H1 (cell line): ENCODE data around the gene WDR64. TPM values are rescaled to one million over a fixed set of nuclear protein-coding genes. Genes with fewer than 3 reads are reported as not detected.
A peak's percentile ranks its signal among the peaks of the same experiment; 100 is the strongest.

Source experiments
- CTCF ChIA-PET: fragments of 300-600 bp; sonication (Branson Sonifier 250); formaldehyde crosslinking; loops from one replicate; lab custom pipeline; 2021; ENCODE audit not compliant: partially characterized antibody; lab: Charles Lee
- POLR2A ChIA-PET: fragments of 300-600 bp; sonication (Branson Sonifier 250); formaldehyde crosslinking; loops from one replicate; lab custom pipeline; 2021; ENCODE audit warnings: inconsistent platforms; ENCODE audit not compliant: partially characterized antibody; lab: Charles Lee
- DNase-seq, 2 experiments: peaks; one replicate each; pipeline versions ENCODE4 v3.0.0 to v3.0.0-alpha.2; 2010 to 2022; ENCODE audit warnings: low spot score in 2 of 2, low read depth in 1 of 2, mixed read lengths in 1 of 2
- FAIRE-seq: peaks from 2 replicates; lab custom pipeline; 2011; peaks lifted over from hg19 to GRCh38; lab: Jason Lieb, UNC
- H2AFZ ChIP-seq: 2 replicates; pipeline ENCODE4 v1.8.1; 2012; ENCODE audit warnings: low read length, inconsistent platforms
- H2AK5ac ChIP-seq: 2 replicates; pipeline ENCODE4 v1.6.1; 2013; ENCODE audit warnings: low read depth, low read length
- H2BK120ac ChIP-seq: replicated peaks from 2 replicates; pipeline ENCODE3; 2013; ENCODE audit warnings: low read depth, low read length, inconsistent platforms
- H2BK12ac ChIP-seq: 2 replicates; pipeline ENCODE4 v1.6.1; 2013; ENCODE audit warnings: low read depth, low read length
- H2BK15ac ChIP-seq: 2 replicates; pipeline ENCODE4 v1.6.1; 2013; ENCODE audit warnings: low read length
- H2BK20ac ChIP-seq: 2 replicates; pipeline ENCODE4 v1.6.1; 2013; ENCODE audit warnings: low read length
- H2BK5ac ChIP-seq: 2 replicates; pipeline ENCODE4 v1.6.1; 2013; ENCODE audit warnings: low read depth, low read length
- H3K14ac ChIP-seq: 2 replicates; pipeline ENCODE4 v1.6.1; 2013; ENCODE audit warnings: inconsistent platforms; ENCODE audit not compliant: insufficient read length
- H3K18ac ChIP-seq: 2 replicates; pipeline ENCODE4 v1.6.1; 2013; ENCODE audit warnings: low read length; ENCODE audit errors: extremely low read depth
- H3K23ac ChIP-seq: 2 replicates; pipeline ENCODE4 v1.6.1; 2013; ENCODE audit warnings: inconsistent platforms; ENCODE audit not compliant: insufficient read length
- H3K23me2 ChIP-seq: 2 replicates; pipeline ENCODE4 v1.6.1; 2013; ENCODE audit warnings: low read depth, low read length
- H3K27ac ChIP-seq: 2 replicates; pipeline ENCODE4 v1.6.1; 2011; ENCODE audit warnings: low read depth, low read length, inconsistent platforms
- H3K27me3 ChIP-seq, 4 experiments: replicated peaks in 1 of 4; 1 replicate in 1 of 4; 2 replicates in 3 of 4; pipeline versions ENCODE4 v1.6.1 to v1.8.1; 2011 to 2013; ENCODE audit warnings: low read length in 3 of 4, mild to moderate bottlenecking in 3 of 4, inconsistent platforms in 2 of 4, mixed read lengths in 2 of 4, moderate library complexity in 1 of 4; ENCODE audit not compliant: control insufficient read depth in 3 of 4, insufficient read depth in 3 of 4; ENCODE audit errors: extremely low read depth in 1 of 4
- H3K36me3 ChIP-seq, 4 experiments: 2 replicates each; pipeline versions ENCODE4 v1.6.1 to v1.8.1; 2011 to 2013; ENCODE audit warnings: mild to moderate bottlenecking in 4 of 4, low read length in 3 of 4, moderate library complexity in 2 of 4, control low read depth in 1 of 4, inconsistent platforms in 1 of 4; ENCODE audit not compliant: insufficient read depth in 4 of 4, control insufficient read depth in 2 of 4
- H3K4ac ChIP-seq: replicated peaks from 2 replicates; pipeline ENCODE3; 2013; ENCODE audit warnings: low read length, low read depth, mixed read lengths, inconsistent platforms; ENCODE audit not compliant: insufficient read length
- H3K4me1 ChIP-seq, 4 experiments: replicated peaks in 1 of 4; 1 replicate in 1 of 4; 2 replicates in 3 of 4; pipeline versions ENCODE4 v1.6.1 to v1.8.1; 2011 to 2013; ENCODE audit warnings: low read length in 3 of 4, inconsistent platforms in 2 of 4, mixed read lengths in 1 of 4; ENCODE audit not compliant: insufficient read depth in 4 of 4, control insufficient read depth in 3 of 4
- H3K4me2 ChIP-seq, 2 experiments: 2 replicates each; pipeline versions ENCODE4 v1.6.1 to v1.8.1; 2011 to 2013; ENCODE audit warnings: low read depth in 2 of 2, low read length in 2 of 2, control low read depth in 1 of 2, inconsistent platforms in 1 of 2, mild to moderate bottlenecking in 1 of 2; ENCODE audit not compliant: insufficient read depth in 1 of 2
- H3K4me3 ChIP-seq, 4 experiments: fragments of 200-600, 300-600 bp in 1 of 4; sonication (generic), shearing (Covaris generic), sonication (Bioruptor Twin) in 1 of 4; 2 replicates each; pipeline versions ENCODE4 v1.5.1 to v1.8.1; 2011 to 2016; ENCODE audit warnings: low read length in 4 of 4, low read depth in 3 of 4, control low read depth in 2 of 4, inconsistent platforms in 2 of 4, mild to moderate bottlenecking in 2 of 4, mixed read lengths in 1 of 4, moderate library complexity in 1 of 4; ENCODE audit not compliant: insufficient read depth in 2 of 4; ENCODE audit errors: extremely low read depth in 1 of 4
- H3K56ac ChIP-seq: replicated peaks from 2 replicates; pipeline ENCODE3; 2013; ENCODE audit warnings: low read depth, mild to moderate bottlenecking, mixed read lengths, low read length, inconsistent platforms; ENCODE audit not compliant: insufficient read length
- H3K79me1 ChIP-seq: 2 replicates; pipeline ENCODE4 v1.6.1; 2013; ENCODE audit warnings: low read depth, low read length, control low read depth
- H3K79me2 ChIP-seq, 2 experiments: 2 replicates each; pipeline versions ENCODE4 v1.6.1 to v1.8.1; 2012 to 2013; ENCODE audit warnings: low read length in 2 of 2, mild to moderate bottlenecking in 2 of 2, inconsistent platforms in 1 of 2; ENCODE audit not compliant: insufficient read depth in 2 of 2, control insufficient read depth in 1 of 2
- H3K9ac ChIP-seq, 4 experiments: replicated peaks in 1 of 4; 1 replicate in 1 of 4; 2 replicates in 3 of 4; pipeline versions ENCODE4 v1.6.1 to v1.8.1; 2011 to 2013; ENCODE audit warnings: low read depth in 3 of 4, low read length in 3 of 4, control low read depth in 2 of 4, mild to moderate bottlenecking in 2 of 4, moderate library complexity in 2 of 4, inconsistent platforms in 1 of 4; ENCODE audit errors: extremely low read depth in 1 of 4
- H3K9me3 ChIP-seq, 2 experiments: 2 replicates each; pipeline versions ENCODE4 v1.6.1 to v1.8.1; 2012 to 2013; ENCODE audit warnings: mild to moderate bottlenecking in 2 of 2, moderate library complexity in 2 of 2, control low read depth in 1 of 2, inconsistent platforms in 1 of 2, low read depth in 1 of 2, low read length in 1 of 2, mixed read lengths in 1 of 2; ENCODE audit not compliant: insufficient read depth in 2 of 2
- H4K20me1 ChIP-seq, 2 experiments: replicated peaks in 1 of 2; 2 replicates each; pipeline versions ENCODE3 to v1.8.1; 2011 to 2013; ENCODE audit warnings: inconsistent platforms in 2 of 2, low read length in 2 of 2, mild to moderate bottlenecking in 1 of 2; ENCODE audit not compliant: insufficient read depth in 2 of 2, control insufficient read depth in 1 of 2
- H4K5ac ChIP-seq: 2 replicates; pipeline ENCODE4 v1.6.1; 2013; ENCODE audit warnings: low read length, low read depth, mixed read lengths, inconsistent platforms; ENCODE audit not compliant: insufficient read length
- H4K8ac ChIP-seq: 2 replicates; pipeline ENCODE4 v1.8.0; 2013; ENCODE audit warnings: mild to moderate bottlenecking, moderate library complexity, low read length, inconsistent platforms; ENCODE audit not compliant: insufficient read depth; ENCODE audit errors: extremely low read depth
- H4K91ac ChIP-seq: replicated peaks from 2 replicates; pipeline ENCODE3; 2013; ENCODE audit warnings: low read length, mixed read lengths, inconsistent platforms; ENCODE audit not compliant: insufficient read length
- CHD1 ChIP-seq: IDR thresholded peaks from 2 replicates; pipeline ENCODE4 v1.6.1; 2012; ENCODE audit warnings: low read depth, low read length, improper control_type of control experiment
- CHD2 ChIP-seq: IDR thresholded peaks from 2 replicates; pipeline ENCODE4 v1.6.1; 2012; ENCODE audit warnings: low read length, improper control_type of control experiment
- GTF2F1 ChIP-seq: IDR thresholded peaks from 2 replicates; pipeline ENCODE4 v1.6.1; 2012; ENCODE audit warnings: low read depth, low read length, improper control_type of control experiment, borderline replicate concordance
- HDAC2 ChIP-seq, 2 experiments: fragments of 300-600 bp in 1 of 2; sonication (generic) in 1 of 2; IDR thresholded peaks; 2 replicates each; pipeline ENCODE4 v1.6.1; 2011 to 2012; ENCODE audit warnings: low read depth in 2 of 2, low read length in 2 of 2, mild to moderate bottlenecking in 2 of 2, moderate library complexity in 2 of 2, borderline replicate concordance in 1 of 2, inconsistent platforms in 1 of 2
- MAFK ChIP-seq: IDR thresholded peaks from 2 replicates; pipeline ENCODE4 v1.6.1; 2012; ENCODE audit warnings: low read depth, mild to moderate bottlenecking, improper control_type of control experiment, low read length
- NRF1 ChIP-seq: IDR thresholded peaks from 2 replicates; pipeline ENCODE4 v1.6.1; 2011; ENCODE audit warnings: mild to moderate bottlenecking, low read depth, low read length, improper control_type of control experiment
- PHF8 ChIP-seq: fragments of 200-600 bp; sonication (generic); conservative IDR thresholded peaks from 2 replicates; pipeline ENCODE4 v1.7.1; 2012; ENCODE audit warnings: low read depth, mild to moderate bottlenecking, inconsistent platforms, low read length, moderate library complexity
- RXRA ChIP-seq: IDR thresholded peaks from 2 replicates; pipeline ENCODE4 v1.6.1; 2011; ENCODE audit warnings: low read depth, mild to moderate bottlenecking, low read length, moderate library complexity; ENCODE audit not compliant: insufficient read depth
- SRF ChIP-seq: IDR thresholded peaks from 2 replicates; pipeline ENCODE4 v1.6.1; 2011; ENCODE audit warnings: mild to moderate bottlenecking, low read depth, low read length, moderate library complexity
- TEAD4 ChIP-seq: IDR thresholded peaks from 2 replicates; pipeline ENCODE4 v1.6.1; 2012; ENCODE audit warnings: low read depth, low read length, inconsistent platforms, mixed read lengths
- YY1 ChIP-seq: IDR thresholded peaks from 2 replicates; pipeline ENCODE4 v1.6.1; 2011; ENCODE audit warnings: low read depth, mild to moderate bottlenecking, low read length
- WGBS, 2 experiments: shearing (Covaris generic) in 1 of 2; methylation state at CpG; one replicate each; pipeline versions ENCODE4 v1.1.6 to v1.1.7; 2013 to 2015; ENCODE audit warnings: low lambda C conversion rate in 2 of 2, mixed read lengths in 2 of 2, inconsistent platforms in 1 of 2, low coverage in 1 of 2, missing lambda C conversion rate in 1 of 2; ENCODE audit not compliant: insufficient replicate concordance in 2 of 2, insufficient coverage in 1 of 2, insufficient read length in 1 of 2; ENCODE audit errors: extremely low coverage in 1 of 2, missing lambda C conversion rate in 1 of 2; 5-methylcytosine and 5-hydroxymethylcytosine counted together
- polyA plus RNA-seq, 7 experiments: library from polyadenylated mRNA; depleted of rRNA in 3 of 7; stranded (reverse) in 5 of 7; unstranded in 2 of 7; fragments of >200 nt in 5 of 7; fragments of 200-250 nt in 2 of 7; gene quantifications; 1 replicate in 5 of 7; 2 replicates in 1 of 7; 4 replicates in 1 of 7; pipeline versions ENCODE4 v1.2.1 to v1.2.3, GENCODE V29; 2011 to 2013; ENCODE audit warnings: missing spikeins in 2 of 7, mixed read lengths in 2 of 7
- total RNA-seq: library from RNA; stranded (reverse); fragmentation: NEBNext Ultra II Directional; extraction: Animal tissue kit (Norgen Biotek cat#: 25700); gene quantifications from 2 replicates; pipeline ENCODE4 v1.2.1, GENCODE V29; 2021
- TF ChIP-seq, protein P1 (sequence below): IDR thresholded peaks from 2 replicates; pipeline ENCODE4 v1.6.1; 2012; ENCODE audit warnings: low read length, inconsistent platforms

Gene WDR64
- total and polyA plus RNA-seq, 2 of the 8 experiments (the other 6 are each of a cell fraction or from before 2014, with no cell fraction given): 0.02 TPM; not detected in 1

DNA sequence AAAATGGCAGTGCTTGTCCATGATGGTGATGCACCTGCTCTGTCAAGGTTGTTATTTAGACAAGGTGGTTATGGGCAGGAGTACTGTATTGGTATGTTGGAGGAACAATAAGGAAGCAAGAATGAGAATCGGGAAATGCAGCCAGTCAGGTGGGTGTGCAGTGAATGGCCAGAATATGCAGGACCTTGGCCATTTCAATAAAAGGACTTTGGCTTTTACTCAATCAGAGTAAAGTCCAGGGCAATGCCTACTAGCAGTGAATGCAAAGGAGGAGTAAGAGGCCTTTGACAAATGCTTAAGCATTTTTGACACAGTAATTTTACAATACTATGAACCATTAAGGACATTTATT is 9.5 kb upstream of the WDR64 start:
- DNase-seq (no peak), FAIRE-seq (no peak)
- Histone ChIP-seq H3K9ac (no peak overlapping the region), H3K56ac (no peak overlapping the region), H3K27ac (no peak overlapping the region), H3K4me2 (no peak overlapping the region), H3K27me3 (no peaks in the 10 kb centered on the region; a peak in 1 of 7 replicates), H4K91ac (no peak overlapping the region), H3K4me3 (no peak overlapping the region), H4K5ac (no peak overlapping the region), H4K20me1 (peaks cover 0 to under 1% of the 10 kb centered on the region in 2 experiments), H4K8ac (no peak overlapping the region), H2BK120ac (no peak overlapping the region), H3K4ac (no peak overlapping the region), H3K4me1 (peaks cover 0 to 5% (median under 1%) of the 10 kb centered on the region in 4 experiments; a peak in 5 of 7 replicates), H2AK5ac (no peak overlapping the region), H2BK20ac (no peak overlapping the region), H3K14ac (no peak overlapping the region), H3K18ac (no peak overlapping the region), H3K23me2 (peaks cover 4% of the 10 kb centered on the region; the same call in 1 of the 2 replicates), H2BK12ac (no peak overlapping the region), H3K23ac (no peak overlapping the region), H2AFZ (no peak overlapping the region), H2BK15ac (0 out of 2 replicates have a peak overlapping the region, but pooled peaks have one; percentile 72), H2BK5ac (no peak overlapping the region), H3K36me3 (no peaks in the 10 kb centered on the region; a peak in 1 of 8 replicates), H3K79me2 (peaks cover 3 to 21% of the 10 kb centered on the region in 2 experiments; a peak in 3 of 4 replicates), H3K79me1 (peaks cover under 1% of the 10 kb centered on the region; the same call in 1 of the 2 replicates), H3K9me3 (peaks cover 0 to 6% of the 10 kb centered on the region in 2 experiments; a peak in 1 of 4 replicates)
- WGBS, 2 experiments: 93% methylated on average over 1 of the region's 1 CpG; no CpG with 5 or more reads in 1 of the 2 experiments
- ChIA-PET POLR2A (no interaction called here), CTCF (interaction anchor here (0.8 kb wide), 1 partner anchor 202 kb away, joined by 3 read pairs; no protein-coding TSS in a partner anchor)
- TF ChIP-seq GTF2F1: no peak
- TF ChIP-seq YY1: no peak
- no peak for TF ChIP-seq SRF
- no peak for TF ChIP-seq HDAC2 (IDR thresholded peaks at IDR 0.05; ENCODE audit: borderline replicate concordance in 1 of 2, low read depth in 2 of 2, low read length in 2 of 2)
- TF ChIP-seq MAFK: no peak
- no peak for TF ChIP-seq NRF1
- TF ChIP-seq RXRA: no peak
- TF ChIP-seq CHD1: no peak
- no peak for TF ChIP-seq CHD2
- TF ChIP-seq, protein P1, sequence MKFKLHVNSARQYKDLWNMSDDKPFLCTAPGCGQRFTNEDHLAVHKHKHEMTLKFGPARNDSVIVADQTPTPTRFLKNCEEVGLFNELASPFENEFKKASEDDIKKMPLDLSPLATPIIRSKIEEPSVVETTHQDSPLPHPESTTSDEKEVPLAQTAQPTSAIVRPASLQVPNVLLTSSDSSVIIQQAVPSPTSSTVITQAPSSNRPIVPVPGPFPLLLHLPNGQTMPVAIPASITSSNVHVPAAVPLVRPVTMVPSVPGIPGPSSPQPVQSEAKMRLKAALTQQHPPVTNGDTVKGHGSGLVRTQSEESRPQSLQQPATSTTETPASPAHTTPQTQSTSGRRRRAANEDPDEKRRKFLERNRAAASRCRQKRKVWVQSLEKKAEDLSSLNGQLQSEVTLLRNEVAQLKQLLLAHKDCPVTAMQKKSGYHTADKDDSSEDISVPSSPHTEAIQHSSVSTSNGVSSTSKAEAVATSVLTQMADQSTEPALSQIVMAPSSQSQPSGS: no peak
- no peak for TF ChIP-seq TEAD4
- no peak for TF ChIP-seq PHF8
